ENCODE measurements around the gene COPS3.

Gene COPS3

GRCh38 chr17:17280613-17281549, at the start of gene COPS3:
TSS of gene COPS3 (minus strand) at chr17:17281246. CDS start at chr17:17281186, 60 bp downstream.
- Histone ChIP-seq H3K9ac (ENCODE audit: low read depth in 1 of 2, low read length in 2 of 2) (peak within 1 kb of the TSS; percentile 76 to 81), H3K4me3 (ENCODE audit: low read depth in 1 of 2, low read length in 2 of 2) (peak within 1 kb of the TSS; percentile 84 to 87), H3K9me3 (ENCODE audit: control insufficient read depth in 1 of 2, low read length in 2 of 2) (no peaks in the 10 kb centered on the region), H3K27me3 (ENCODE audit: control insufficient read depth in 1 of 2, insufficient read depth in 2 of 2, low read length in 2 of 2) (no peaks in the 10 kb centered on the region), H3K27ac (ENCODE audit: low read depth, low read length) (peak within 1 kb of the TSS; percentile 94), H3K36me3 (ENCODE audit: control insufficient read depth in 1 of 2, insufficient read depth in 2 of 2, low read length in 2 of 2) (peaks cover 3% of the 10 kb centered on the region in 2 donors), H3K4me1 (ENCODE audit: control insufficient read depth in 1 of 2, insufficient read depth in 2 of 2, low read length in 2 of 2) (peaks cover 16 to 19% of the 10 kb centered on the region in 2 donors)

DNA sequence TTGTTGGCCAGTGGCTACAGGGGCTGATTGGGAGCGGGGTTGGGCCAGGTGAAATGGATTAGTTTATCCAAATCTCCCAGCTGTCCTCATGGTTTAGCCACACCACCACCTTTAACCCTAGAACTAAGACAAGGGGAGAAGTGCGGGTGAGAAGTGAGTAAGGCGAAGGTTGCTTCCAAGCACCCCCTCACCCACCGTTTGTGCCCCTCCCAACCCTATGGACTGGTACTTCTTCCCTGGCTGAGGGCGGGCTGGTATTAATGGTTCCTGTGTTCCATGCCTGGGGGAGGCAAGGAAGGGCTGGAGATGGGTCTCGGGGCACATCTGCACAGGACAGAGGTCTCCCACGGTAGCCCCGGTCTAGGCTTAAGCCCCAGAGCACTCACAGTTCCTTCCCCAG, 47.2 kb upstream of the COPS3 start:
- no peak overlapping the region for H3K9ac ChIP-seq (ENCODE audit: low read depth in 1 of 2, low read length in 2 of 2)
- no peak overlapping the region for H3K4me3 ChIP-seq (ENCODE audit: low read depth in 1 of 2, low read length in 2 of 2)
- H3K36me3 ChIP-seq (ENCODE audit: control insufficient read depth in 1 of 2, insufficient read depth in 2 of 2, low read length in 2 of 2), result no peaks in the 10 kb centered on the region
- H3K4me1 ChIP-seq (ENCODE audit: control insufficient read depth in 1 of 2, insufficient read depth in 2 of 2, low read length in 2 of 2), result no peaks in the 10 kb centered on the region
- H3K9me3 ChIP-seq (ENCODE audit: control insufficient read depth in 1 of 2, low read length in 2 of 2), result no peaks in the 10 kb centered on the region
- no peak overlapping the region for H3K27ac ChIP-seq (ENCODE audit: low read depth, low read length)
- no peaks in the 10 kb centered on the region for H3K27me3 ChIP-seq (ENCODE audit: control insufficient read depth in 1 of 2, insufficient read depth in 2 of 2, low read length in 2 of 2)

DNA sequence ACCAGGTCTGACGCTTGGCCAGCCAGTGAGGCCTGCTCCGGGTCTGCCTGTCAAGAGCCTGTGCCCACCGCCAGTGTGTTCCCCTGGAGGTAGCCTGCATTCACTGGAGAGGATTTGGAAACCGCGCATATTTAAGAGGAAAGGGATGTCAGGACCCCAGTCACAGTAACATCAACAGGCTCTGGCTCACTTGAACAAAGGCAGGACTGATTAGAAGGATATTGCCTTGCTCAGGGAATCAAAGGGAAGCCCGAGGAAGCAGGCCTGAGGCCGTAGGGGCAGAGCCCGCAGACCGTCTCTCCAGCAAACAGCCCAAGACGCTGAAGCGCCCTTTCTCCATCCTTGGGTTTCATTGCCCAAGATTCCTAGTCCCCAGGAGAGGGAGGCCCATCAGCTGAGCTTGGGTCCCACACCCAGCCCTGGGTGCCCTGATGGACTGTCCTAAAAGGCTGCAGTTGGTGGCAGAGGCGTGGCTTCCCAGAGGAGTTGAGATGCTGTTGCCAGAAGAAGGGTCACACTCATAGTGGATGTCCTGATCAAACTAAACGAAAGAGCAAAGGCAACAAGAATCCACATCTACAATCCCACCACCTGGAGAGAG, 45.3 kb upstream of the COPS3 start:
- no peaks in the 10 kb centered on the region for H3K27me3 ChIP-seq (ENCODE audit: control insufficient read depth in 1 of 2, insufficient read depth in 2 of 2, low read length in 2 of 2)
- no peaks in the 10 kb centered on the region for H3K4me1 ChIP-seq (ENCODE audit: control insufficient read depth in 1 of 2, insufficient read depth in 2 of 2, low read length in 2 of 2)
- H3K36me3 ChIP-seq (ENCODE audit: control insufficient read depth in 1 of 2, insufficient read depth in 2 of 2, low read length in 2 of 2), result no peaks in the 10 kb centered on the region
- no peak overlapping the region for H3K27ac ChIP-seq (ENCODE audit: low read depth, low read length)
- no peaks in the 10 kb centered on the region for H3K9me3 ChIP-seq (ENCODE audit: control insufficient read depth in 1 of 2, low read length in 2 of 2)
- no peak overlapping the region for H3K9ac ChIP-seq (ENCODE audit: low read depth in 1 of 2, low read length in 2 of 2)
- no peak overlapping the region for H3K4me3 ChIP-seq (ENCODE audit: low read depth in 1 of 2, low read length in 2 of 2)

DNA sequence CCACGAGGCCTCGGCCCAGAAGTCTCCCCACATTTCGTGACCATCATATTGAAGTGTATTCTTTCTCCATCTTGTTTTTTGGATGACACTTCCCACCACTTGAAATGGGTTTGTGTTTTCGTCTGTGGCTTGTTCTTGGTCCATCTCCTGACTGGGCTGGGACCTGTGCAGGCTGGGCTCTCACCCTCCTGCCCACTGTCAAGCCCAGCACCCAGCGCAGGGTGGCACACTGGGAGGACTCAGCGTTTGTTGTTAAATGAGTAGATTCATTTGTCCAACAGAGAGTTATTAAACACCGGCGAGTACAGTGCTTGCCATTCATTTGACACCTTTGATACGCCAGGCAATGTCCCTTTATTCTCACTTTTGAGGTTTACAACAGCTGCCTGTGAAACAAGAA, 44.8 kb upstream of the COPS3 start:
- no peaks in the 10 kb centered on the region for H3K36me3 ChIP-seq (ENCODE audit: control insufficient read depth in 1 of 2, insufficient read depth in 2 of 2, low read length in 2 of 2)
- H3K27me3 ChIP-seq (ENCODE audit: control insufficient read depth in 1 of 2, insufficient read depth in 2 of 2, low read length in 2 of 2), result no peaks in the 10 kb centered on the region
- H3K9ac ChIP-seq (ENCODE audit: low read depth in 1 of 2, low read length in 2 of 2), result no peak overlapping the region
- H3K4me3 ChIP-seq (ENCODE audit: low read depth in 1 of 2, low read length in 2 of 2), result no peak overlapping the region
- H3K27ac ChIP-seq (ENCODE audit: low read depth, low read length), result no peak overlapping the region
- H3K4me1 ChIP-seq (ENCODE audit: control insufficient read depth in 1 of 2, insufficient read depth in 2 of 2, low read length in 2 of 2), result no peaks in the 10 kb centered on the region
- no peaks in the 10 kb centered on the region for H3K9me3 ChIP-seq (ENCODE audit: control insufficient read depth in 1 of 2, low read length in 2 of 2)

GRCh38 chr17:17325228-17325627, 44.2 kb upstream of the COPS3 start:
- Histone ChIP-seq H3K9me3 (ENCODE audit: control insufficient read depth in 1 of 2, low read length in 2 of 2) (no peaks in the 10 kb centered on the region), H3K27ac (ENCODE audit: low read depth, low read length) (no peak overlapping the region), H3K4me1 (ENCODE audit: control insufficient read depth in 1 of 2, insufficient read depth in 2 of 2, low read length in 2 of 2) (no peaks in the 10 kb centered on the region), H3K9ac (ENCODE audit: low read depth in 1 of 2, low read length in 2 of 2) (no peak overlapping the region), H3K27me3 (ENCODE audit: control insufficient read depth in 1 of 2, insufficient read depth in 2 of 2, low read length in 2 of 2) (no peaks in the 10 kb centered on the region), H3K4me3 (ENCODE audit: low read depth in 1 of 2, low read length in 2 of 2) (no peak overlapping the region), H3K36me3 (ENCODE audit: control insufficient read depth in 1 of 2, insufficient read depth in 2 of 2, low read length in 2 of 2) (no peaks in the 10 kb centered on the region)

DNA sequence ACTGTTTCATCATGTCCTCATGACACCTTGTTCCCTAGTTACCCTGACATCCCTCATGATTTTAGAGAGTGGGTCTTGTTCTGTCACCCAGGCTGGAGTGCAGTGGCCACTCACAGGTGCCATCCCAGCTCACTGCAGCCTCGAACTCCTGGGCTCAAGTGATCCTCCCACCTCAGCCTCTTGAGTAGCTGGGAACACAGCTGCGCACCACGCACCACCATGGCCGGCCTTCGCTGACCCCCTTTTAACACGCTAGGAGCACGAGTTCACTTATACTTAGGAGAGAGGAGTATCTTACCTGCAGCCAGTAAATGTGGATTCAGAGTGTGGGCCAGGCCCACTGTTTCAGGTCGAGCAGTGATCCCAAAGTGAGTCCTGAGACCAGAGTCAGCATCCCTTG, 43.6 kb upstream of the COPS3 start:
- Histone ChIP-seq H3K4me1 (ENCODE audit: control insufficient read depth in 1 of 2, insufficient read depth in 2 of 2, low read length in 2 of 2) (no peaks in the 10 kb centered on the region), H3K4me3 (ENCODE audit: low read depth in 1 of 2, low read length in 2 of 2) (no peak overlapping the region), H3K27ac (ENCODE audit: low read depth, low read length) (no peak overlapping the region), H3K27me3 (ENCODE audit: control insufficient read depth in 1 of 2, insufficient read depth in 2 of 2, low read length in 2 of 2) (no peaks in the 10 kb centered on the region), H3K9ac (ENCODE audit: low read depth in 1 of 2, low read length in 2 of 2) (no peak overlapping the region), H3K9me3 (ENCODE audit: control insufficient read depth in 1 of 2, low read length in 2 of 2) (no peaks in the 10 kb centered on the region), H3K36me3 (ENCODE audit: control insufficient read depth in 1 of 2, insufficient read depth in 2 of 2, low read length in 2 of 2) (no peaks in the 10 kb centered on the region)

DNA sequence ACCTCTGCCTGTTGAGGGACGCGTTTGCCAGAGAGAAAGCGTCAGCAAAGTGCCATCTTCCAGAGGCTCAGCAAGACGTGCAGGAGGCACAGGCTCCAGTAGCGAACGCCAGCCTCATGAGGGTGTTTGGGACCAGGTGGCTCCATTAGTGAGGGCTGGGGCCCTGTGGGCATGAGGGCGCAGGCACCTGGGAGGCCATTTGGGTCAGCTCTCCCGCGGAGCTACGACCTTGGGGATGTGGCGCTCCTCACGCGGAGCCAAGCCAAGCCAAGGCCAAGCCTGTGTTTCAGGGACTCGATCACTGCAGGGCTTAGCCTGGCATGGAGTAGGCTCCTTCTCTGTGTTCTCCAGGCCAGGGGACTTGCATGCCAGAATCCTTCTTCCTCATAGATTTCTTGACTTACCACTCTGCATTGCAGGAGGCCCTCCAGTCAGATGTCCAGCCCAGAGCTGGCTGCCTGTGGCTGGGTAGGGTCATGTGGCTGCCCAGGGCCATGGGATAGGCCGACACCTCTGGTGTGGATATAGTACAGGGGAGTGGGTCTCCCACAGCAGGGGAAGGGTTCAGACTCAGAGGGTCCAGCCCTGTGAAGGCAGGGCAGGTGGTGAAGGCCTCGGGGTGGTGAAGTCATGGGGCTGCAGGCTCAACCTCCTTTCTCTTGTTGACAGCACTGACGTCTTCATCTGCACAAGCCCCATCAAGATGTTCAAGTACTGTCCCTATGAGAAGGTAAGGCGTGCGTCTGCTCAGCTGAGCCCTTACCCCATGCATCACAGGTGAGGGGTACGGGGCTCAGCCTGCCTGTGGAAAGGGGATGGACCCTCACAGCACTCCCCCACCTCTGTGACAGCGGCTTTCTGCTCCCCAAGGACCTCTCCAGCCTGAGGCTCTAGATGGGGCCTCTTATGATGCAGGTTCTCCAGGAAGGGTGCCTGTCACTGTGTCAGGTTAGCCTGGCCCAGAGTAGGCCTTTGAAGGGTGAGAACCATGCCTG, 41.8 kb upstream of the COPS3 start:
- Histone ChIP-seq H3K36me3 (ENCODE audit: control insufficient read depth in 1 of 2, insufficient read depth in 2 of 2, low read length in 2 of 2) (no peaks in the 10 kb centered on the region), H3K9me3 (ENCODE audit: control insufficient read depth in 1 of 2, low read length in 2 of 2) (no peaks in the 10 kb centered on the region), H3K4me1 (ENCODE audit: control insufficient read depth in 1 of 2, insufficient read depth in 2 of 2, low read length in 2 of 2) (no peaks in the 10 kb centered on the region), H3K27ac (ENCODE audit: low read depth, low read length) (no peak overlapping the region), H3K4me3 (ENCODE audit: low read depth in 1 of 2, low read length in 2 of 2) (no peak overlapping the region), H3K9ac (ENCODE audit: low read depth in 1 of 2, low read length in 2 of 2) (no peak overlapping the region), H3K27me3 (ENCODE audit: control insufficient read depth in 1 of 2, insufficient read depth in 2 of 2, low read length in 2 of 2) (no peaks in the 10 kb centered on the region)

- H3K9me3 ChIP-seq (ENCODE audit: control insufficient read depth in 1 of 2, low read length in 2 of 2), result no peaks in the 10 kb centered on the region
Measured at GRCh38 chr17:17321356-17322025, 40.4 kb upstream of the COPS3 start.

DNA sequence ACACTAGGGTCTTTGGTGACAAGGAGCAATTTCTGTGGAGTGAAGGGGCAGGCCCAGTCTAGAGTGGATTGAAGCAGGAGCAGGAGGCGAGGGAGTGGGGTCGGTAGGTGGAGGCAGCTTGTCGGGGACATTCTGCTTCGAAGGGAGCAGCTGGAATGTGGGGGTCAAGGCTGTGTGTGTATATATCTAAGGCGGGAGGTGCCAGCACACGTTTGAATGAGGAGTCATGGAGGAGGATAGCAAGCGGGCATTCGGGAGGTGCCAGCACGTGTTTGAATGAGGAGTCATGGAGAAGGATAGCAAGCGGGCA, 39.8 kb upstream of the COPS3 start:
- H3K4me1 ChIP-seq (ENCODE audit: control insufficient read depth in 1 of 2, insufficient read depth in 2 of 2, low read length in 2 of 2), result no peaks in the 10 kb centered on the region
- H3K27me3 ChIP-seq (ENCODE audit: control insufficient read depth in 1 of 2, insufficient read depth in 2 of 2, low read length in 2 of 2), result no peaks in the 10 kb centered on the region
- no peaks in the 10 kb centered on the region for H3K36me3 ChIP-seq (ENCODE audit: control insufficient read depth in 1 of 2, insufficient read depth in 2 of 2, low read length in 2 of 2)
- no peak overlapping the region for H3K27ac ChIP-seq (ENCODE audit: low read depth, low read length)
- H3K9me3 ChIP-seq (ENCODE audit: control insufficient read depth in 1 of 2, low read length in 2 of 2), result no peaks in the 10 kb centered on the region
- H3K4me3 ChIP-seq (ENCODE audit: low read depth in 1 of 2, low read length in 2 of 2), result no peak overlapping the region
- no peak overlapping the region for H3K9ac ChIP-seq (ENCODE audit: low read depth in 1 of 2, low read length in 2 of 2)

More at GRCh38 chr17:17321356-17322025, 40.4 kb upstream of the COPS3 start:
- Histone ChIP-seq H3K4me1 (ENCODE audit: control insufficient read depth in 1 of 2, insufficient read depth in 2 of 2, low read length in 2 of 2) (no peaks in the 10 kb centered on the region), H3K36me3 (ENCODE audit: control insufficient read depth in 1 of 2, insufficient read depth in 2 of 2, low read length in 2 of 2) (no peaks in the 10 kb centered on the region), H3K27ac (ENCODE audit: low read depth, low read length) (no peak overlapping the region), H3K9ac (ENCODE audit: low read depth in 1 of 2, low read length in 2 of 2) (no peak overlapping the region), H3K4me3 (ENCODE audit: low read depth in 1 of 2, low read length in 2 of 2) (no peak overlapping the region), H3K27me3 (ENCODE audit: control insufficient read depth in 1 of 2, insufficient read depth in 2 of 2, low read length in 2 of 2) (no peaks in the 10 kb centered on the region)
